Activated CD4-positive, CD25-positive, alpha-beta regulatory T cell treated with anti-CD3 and anti-CD28 coated beads, Interleukin-2, amount 50 U/mL, for 24 hours (primary cell): ENCODE measurements around the gene STARD13.

Experiments
- ATAC-seq, 2 donors: fragments of 150-1000 bp; cut with Tn5 transposase; one replicate each; pipeline ENCODE4 v1.10.0; 2021; ENCODE audit warnings: mild to moderate bottlenecking in 1 of 2, moderate library complexity in 1 of 2

Gene STARD13

GRCh38 chr13:33274264-33274663 lies 11.3 kb downstream of the STARD13 start:
- ATAC-seq = no peak

- ATAC-seq = no peak
Observed at GRCh38 chr13:33272531-33273124, 12.9 kb downstream of the STARD13 start.

GRCh38 chr13:33271759-33272158 lies 13.8 kb downstream of the STARD13 start:
- ATAC-seq = no peak

GRCh38 chr13:33270895-33271538 lies 14.5 kb downstream of the STARD13 start:
- no peak for ATAC-seq

GRCh38 chr13:33265607-33266006 lies 19.9 kb downstream of the STARD13 start:
- ATAC-seq = no peak

- ATAC-seq = no peak
Observed at GRCh38 chr13:33265133-33265532, 20.4 kb downstream of the STARD13 start.

GRCh38 chr13:33264620-33264978 lies 21.0 kb downstream of the STARD13 start:
- ATAC-seq = no peak

- no peak for ATAC-seq
Observed at GRCh38 chr13:33263976-33264619, 21.5 kb downstream of the STARD13 start.

GRCh38 chr13:33263484-33263883 lies 22.1 kb downstream of the STARD13 start:
- ATAC-seq = no peak

GRCh38 chr13:33262997-33263396 lies 22.6 kb downstream of the STARD13 start:
- no peak for ATAC-seq

GRCh38 chr13:33262594-33262993 lies 23.0 kb downstream of the STARD13 start:
- ATAC-seq = no peak

GRCh38 chr13:33262062-33262487 lies 23.5 kb downstream of the STARD13 start:
- peak in 1 of 2 donors; percentile 41 for ATAC-seq

GRCh38 chr13:33261387-33262061 lies 24.0 kb downstream of the STARD13 start:
- no peak for ATAC-seq

GRCh38 chr13:33260168-33261098 lies 25.1 kb downstream of the STARD13 start:
- ATAC-seq = no peak

GRCh38 chr13:33259296-33259695 lies 26.3 kb downstream of the STARD13 start:
- no peak for ATAC-seq

- ATAC-seq = no peak
Observed at GRCh38 chr13:33258808-33259193, 26.8 kb downstream of the STARD13 start.

GRCh38 chr13:33257841-33258807 lies 27.4 kb downstream of the STARD13 start:
- no peak for ATAC-seq

- no peak for ATAC-seq
Observed at GRCh38 chr13:33256148-33256840, 29.3 kb downstream of the STARD13 start.

- ATAC-seq = no peak
Observed at GRCh38 chr13:33252135-33252534, 33.4 kb downstream of the STARD13 start.

- peak; percentile 17 to 21 for ATAC-seq
Observed at GRCh38 chr13:33251131-33251661, 34.4 kb downstream of the STARD13 start.
